Trophoblast cell (in vitro differentiated cells and primary cell): ENCODE data around the gene DNMT1.
A peak's percentile ranks its signal among the peaks of the same experiment; 100 is the strongest.

Source experiments
- DNase-seq, 2 donors: peaks; one replicate each; pipeline ENCODE4 v3.0.0-alpha.2; 2016
- H2AFZ ChIP-seq: 2 replicates; pipeline ENCODE4 v1.6.1; 2013; ENCODE audit warnings: low read length, moderate library complexity, mild to moderate bottlenecking; ENCODE audit not compliant: insufficient read depth, poor library complexity
- H2AK5ac ChIP-seq: 2 replicates; pipeline ENCODE4 v1.6.1; 2013; ENCODE audit warnings: mild to moderate bottlenecking, low read length
- H2BK120ac ChIP-seq: 2 replicates; pipeline ENCODE4 v1.6.1; 2013; ENCODE audit warnings: low read length, mild to moderate bottlenecking, moderate library complexity; ENCODE audit not compliant: insufficient read depth, poor library complexity
- H2BK12ac ChIP-seq: 2 replicates; pipeline ENCODE4 v1.6.1; 2013; ENCODE audit warnings: mild to moderate bottlenecking, low read length, moderate library complexity
- H2BK5ac ChIP-seq: 2 replicates; pipeline ENCODE4 v1.6.1; 2013; ENCODE audit warnings: low read length, low read depth, moderate library complexity, mild to moderate bottlenecking; ENCODE audit not compliant: poor library complexity
- H3K14ac ChIP-seq: 2 replicates; pipeline ENCODE4 v1.6.1; 2013; ENCODE audit warnings: mild to moderate bottlenecking, low read length
- H3K18ac ChIP-seq: 2 replicates; pipeline ENCODE4 v1.6.1; 2013; ENCODE audit warnings: mild to moderate bottlenecking, low read length
- H3K23ac ChIP-seq: 2 replicates; pipeline ENCODE4 v1.6.1; 2013; ENCODE audit warnings: low read length
- H3K27ac ChIP-seq: 2 replicates; pipeline ENCODE4 v1.5.1; 2013; ENCODE audit warnings: low read depth, mild to moderate bottlenecking, inconsistent platforms, low read length, moderate library complexity
- H3K27me3 ChIP-seq: 2 replicates; pipeline ENCODE4 v1.6.1; 2013; ENCODE audit warnings: inconsistent platforms, mild to moderate bottlenecking, low read length, moderate library complexity; ENCODE audit not compliant: insufficient read depth
- H3K36me3 ChIP-seq, 2 experiments: 1 replicate in 1 of 2; 2 replicates in 1 of 2; pipeline ENCODE4 v1.6.1; 2013; ENCODE audit warnings: low read length in 2 of 2, mild to moderate bottlenecking in 2 of 2, moderate library complexity in 1 of 2; ENCODE audit not compliant: insufficient read depth in 2 of 2, control insufficient read depth in 1 of 2
- H3K4ac ChIP-seq: 2 replicates; pipeline ENCODE4 v1.6.1; 2013; ENCODE audit warnings: low read depth, mild to moderate bottlenecking, low read length, moderate library complexity
- H3K4me1 ChIP-seq, 2 experiments: 1 replicate in 1 of 2; 2 replicates in 1 of 2; pipeline ENCODE4 v1.6.1; 2013; ENCODE audit warnings: low read length in 2 of 2, mild to moderate bottlenecking in 2 of 2, moderate library complexity in 1 of 2; ENCODE audit not compliant: insufficient read depth in 2 of 2, control insufficient read depth in 1 of 2
- H3K4me2 ChIP-seq: 2 replicates; pipeline ENCODE4 v1.6.1; 2013; ENCODE audit warnings: inconsistent platforms, mild to moderate bottlenecking, low read length, moderate library complexity
- H3K4me3 ChIP-seq: 2 replicates; pipeline ENCODE4 v1.5.1; 2013; ENCODE audit warnings: mild to moderate bottlenecking, low read depth, low read length, inconsistent platforms
- H3K79me1 ChIP-seq: one replicate; pipeline ENCODE4 v1.6.1; 2013; ENCODE audit warnings: low read length
- H3K79me2 ChIP-seq: 2 replicates; pipeline ENCODE4 v1.6.1; 2013; ENCODE audit warnings: low read length, mild to moderate bottlenecking; ENCODE audit not compliant: control insufficient read depth, insufficient read depth, poor library complexity
- H3K9ac ChIP-seq: 2 replicates; pipeline ENCODE4 v1.6.1; 2013; ENCODE audit warnings: mild to moderate bottlenecking, low read length
- H3K9me3 ChIP-seq: 2 replicates; pipeline ENCODE4 v1.6.1; 2013; ENCODE audit warnings: low read depth, mild to moderate bottlenecking, control low read depth, inconsistent platforms, low read length; ENCODE audit not compliant: insufficient read depth
- H4K12ac ChIP-seq: 2 replicates; pipeline ENCODE4 v1.6.1; 2013; ENCODE audit warnings: low read depth, mild to moderate bottlenecking, low read length, moderate library complexity
- H4K8ac ChIP-seq: 2 replicates; pipeline ENCODE4 v1.6.1; 2013; ENCODE audit warnings: low read depth, mild to moderate bottlenecking, low read length, moderate library complexity
- H4K91ac ChIP-seq: one replicate; pipeline ENCODE4 v1.6.1; 2013; ENCODE audit warnings: low read depth, mild to moderate bottlenecking, low read length, moderate library complexity
- WGBS: extraction: QIAGEN DNeasy Blood & Tissue Kit; methylation state at CpG from one replicate; pipeline ENCODE4 v1.1.7; 2013; ENCODE audit warnings: missing lambda C conversion rate; ENCODE audit not compliant: insufficient read length, insufficient coverage; ENCODE audit errors: extremely low coverage; 5-methylcytosine and 5-hydroxymethylcytosine counted together

DNMT1 gene

DNA sequence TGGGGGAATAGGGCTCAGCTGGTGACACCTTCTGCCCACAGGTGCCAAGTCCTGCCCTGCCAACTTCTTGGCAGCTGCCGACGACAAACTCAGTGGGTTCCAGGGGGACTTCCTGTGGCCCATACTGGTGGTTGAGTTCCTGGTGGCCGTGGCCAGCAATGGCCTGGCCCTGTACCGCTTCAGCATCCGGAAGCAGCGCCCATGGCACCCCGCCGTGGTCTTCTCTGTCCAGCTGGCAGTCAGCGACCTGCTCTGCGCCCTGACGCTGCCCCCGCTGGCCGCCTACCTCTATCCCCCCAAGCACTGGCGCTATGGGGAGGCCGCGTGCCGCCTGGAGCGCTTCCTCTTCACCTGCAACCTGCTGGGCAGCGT, 81.2 kb downstream of the DNMT1 start:
- no peak overlapping the region for H3K9ac ChIP-seq
- H4K12ac ChIP-seq = no peak overlapping the region
- no peak for DNase-seq
- no peak overlapping the region for H2AK5ac ChIP-seq
- no peaks in the 10 kb centered on the region for H3K27me3 ChIP-seq
- no peak overlapping the region for H3K14ac ChIP-seq
- no peak overlapping the region for H4K91ac ChIP-seq
- no peak overlapping the region for H3K4me3 ChIP-seq
- H3K79me1 ChIP-seq = no peaks in the 10 kb centered on the region
- H2BK12ac ChIP-seq = no peak overlapping the region
- H3K4me2 ChIP-seq = no peak overlapping the region
- H3K9me3 ChIP-seq = no peaks in the 10 kb centered on the region
- H3K18ac ChIP-seq = no peak overlapping the region
- H4K8ac ChIP-seq = no peak overlapping the region
- H3K4ac ChIP-seq = no peak overlapping the region
- H3K23ac ChIP-seq = no peak overlapping the region
- peaks cover 66 to 74% of the 10 kb centered on the region in 2 experiments for H3K36me3 ChIP-seq
- no peak overlapping the region for H2AFZ ChIP-seq
- no peak overlapping the region for H2BK120ac ChIP-seq
- no CpG with 5 or more reads among the region's 19 CpGs for WGBS
- H3K79me2 ChIP-seq = no peaks in the 10 kb centered on the region
- no peak overlapping the region for H2BK5ac ChIP-seq
- no peak overlapping the region for H3K27ac ChIP-seq
- peaks cover 0 to 2% of the 10 kb centered on the region in 2 experiments for H3K4me1 ChIP-seq

GRCh38 chr19:10112895-10113591, 81.7 kb downstream of the DNMT1 start:
- Histone ChIP-seq H3K9me3 (no peaks in the 10 kb centered on the region), H3K4me2 (no peak overlapping the region), H3K4me1 (peaks cover 0 to 2% of the 10 kb centered on the region in 2 experiments), H4K91ac (no peak overlapping the region), H2BK120ac (no peak overlapping the region), H4K8ac (no peak overlapping the region), H3K9ac (no peak overlapping the region), H2AK5ac (no peak overlapping the region), H3K23ac (no peak overlapping the region), H3K36me3 (peaks cover 66 to 76% of the 10 kb centered on the region in 2 experiments), H3K27me3 (no peaks in the 10 kb centered on the region), H3K18ac (no peak overlapping the region), H2BK12ac (no peak overlapping the region), H3K27ac (no peak overlapping the region), H3K79me2 (no peaks in the 10 kb centered on the region), H3K4ac (no peak overlapping the region), H2AFZ (no peak overlapping the region), H3K79me1 (no peaks in the 10 kb centered on the region), H3K4me3 (no peak overlapping the region), H4K12ac (no peak overlapping the region), H2BK5ac (no peak overlapping the region), H3K14ac (no peak overlapping the region)
- peak; percentile 37 to 58 for DNase-seq
- no CpG with 5 or more reads among the region's 25 CpGs for WGBS

DNA sequence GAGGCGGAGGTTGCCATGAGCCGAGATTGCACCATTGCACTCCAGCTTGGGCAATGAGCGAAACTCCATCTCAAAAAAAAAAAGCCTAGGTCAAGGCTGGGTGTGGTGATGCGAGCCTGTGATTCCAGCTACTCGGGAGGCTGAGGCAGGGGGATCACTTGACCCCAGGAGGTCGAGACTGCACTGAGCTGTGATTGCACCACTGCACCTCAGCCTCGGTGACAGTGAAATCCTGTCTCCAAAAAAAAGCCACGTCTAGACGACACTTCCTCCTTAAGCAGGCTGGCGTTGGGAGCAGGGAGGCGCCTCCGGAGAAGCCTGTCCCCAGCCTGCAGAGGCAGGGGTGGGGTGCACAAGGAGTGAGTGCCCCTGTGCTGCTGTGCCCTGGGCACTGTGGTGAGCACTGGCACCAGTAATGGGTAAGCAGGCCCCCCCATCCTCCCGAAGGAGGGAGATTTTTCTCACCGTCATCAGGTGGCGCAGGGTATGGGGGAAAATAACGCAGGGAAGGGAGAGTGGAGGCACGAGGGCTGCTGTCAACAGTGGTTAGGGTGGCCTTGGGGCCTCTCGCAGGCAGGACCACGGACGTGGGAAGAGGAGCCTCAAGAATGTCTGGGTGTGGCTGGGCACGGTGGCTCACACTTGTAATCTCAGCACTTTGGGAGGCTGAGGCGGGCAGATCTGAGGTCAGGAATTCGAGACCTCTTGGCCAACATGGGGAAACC, 82.6 kb downstream of the DNMT1 start:
- H3K79me1 ChIP-seq = no peaks in the 10 kb centered on the region
- no peak overlapping the region for H3K9ac ChIP-seq
- H2AK5ac ChIP-seq = no peak overlapping the region
- no peak overlapping the region for H4K91ac ChIP-seq
- no peak overlapping the region for H2BK5ac ChIP-seq
- no peaks in the 10 kb centered on the region for H3K27me3 ChIP-seq
- H3K18ac ChIP-seq = no peak overlapping the region
- H3K4me2 ChIP-seq = no peak overlapping the region
- no peak overlapping the region for H3K4ac ChIP-seq
- H3K36me3 ChIP-seq = peaks cover 64 to 77% of the 10 kb centered on the region in 2 experiments
- no peak overlapping the region for H3K4me3 ChIP-seq
- no peak overlapping the region for H3K27ac ChIP-seq
- no peak overlapping the region for H4K8ac ChIP-seq
- peaks cover 0 to 3% of the 10 kb centered on the region in 2 experiments for H3K4me1 ChIP-seq
- no peak overlapping the region for H3K23ac ChIP-seq
- DNase-seq = peak in 1 of 2 donors; percentile 28
- no peak overlapping the region for H2BK120ac ChIP-seq
- H2BK12ac ChIP-seq = no peak overlapping the region
- no peak overlapping the region for H3K14ac ChIP-seq
- peaks cover under 1% of the 10 kb centered on the region for H3K79me2 ChIP-seq
- WGBS = no CpG with 5 or more reads among the region's 23 CpGs
- H2AFZ ChIP-seq = no peak overlapping the region
- no peaks in the 10 kb centered on the region for H3K9me3 ChIP-seq
- H4K12ac ChIP-seq = no peak overlapping the region

DNA sequence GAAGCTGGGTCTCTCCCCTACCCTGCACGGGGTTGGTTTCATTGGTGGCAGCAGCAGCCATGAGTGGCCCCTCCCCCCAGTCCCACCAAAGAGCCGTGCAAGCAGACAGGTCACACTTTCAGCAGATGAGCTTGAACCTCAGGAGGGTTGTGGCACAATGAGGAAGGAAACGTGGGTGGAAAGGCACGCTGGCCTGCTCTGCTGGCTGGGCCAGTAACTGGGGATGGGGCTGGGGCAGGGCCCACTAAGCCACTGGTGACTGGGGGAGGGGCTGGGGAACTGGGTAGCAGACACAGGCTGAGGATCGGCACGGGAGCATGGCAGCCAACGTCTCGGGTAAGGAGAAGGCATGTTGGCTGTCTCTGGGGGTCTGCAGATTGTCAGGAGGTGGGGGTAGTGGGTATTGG, 83.3 kb downstream of the DNMT1 start, which contains the start of gene P2RY11:
Gene P2RY11 (plus strand): TSS at position 289 of the 407 bp plus-strand sequence. CDS start 29 bp downstream, at position 318.
- no CpG with 5 or more reads among the region's 8 CpGs for WGBS
- H2BK5ac ChIP-seq = no peak within 1 kb of the TSS
- no peak within 1 kb of the TSS for H3K27ac ChIP-seq
- no peak within 1 kb of the TSS for H2AFZ ChIP-seq
- no peak within 1 kb of the TSS for H3K4ac ChIP-seq
- H3K9me3 ChIP-seq = no peaks in the 10 kb centered on the region
- no peak within 1 kb of the TSS for H4K8ac ChIP-seq
- H3K79me2 ChIP-seq = peaks cover 7% of the 10 kb centered on the region
- H3K4me3 ChIP-seq = no peak within 1 kb of the TSS
- peaks cover 56 to 70% of the 10 kb centered on the region in 2 experiments for H3K36me3 ChIP-seq
- no peak within 1 kb of the TSS for H3K4me2 ChIP-seq
- no peak within 1 kb of the TSS for H3K14ac ChIP-seq
- peaks cover 0 to 9% of the 10 kb centered on the region in 2 experiments for H3K4me1 ChIP-seq
- no peaks in the 10 kb centered on the region for H3K27me3 ChIP-seq
- H2BK120ac ChIP-seq = no peak within 1 kb of the TSS
- H4K12ac ChIP-seq = no peak within 1 kb of the TSS
- H3K23ac ChIP-seq = no peak within 1 kb of the TSS
- DNase-seq = no peak
- no peak within 1 kb of the TSS for H3K18ac ChIP-seq
- H3K79me1 ChIP-seq = peaks cover under 1% of the 10 kb centered on the region
- no peak within 1 kb of the TSS for H4K91ac ChIP-seq
- H2BK12ac ChIP-seq = no peak within 1 kb of the TSS
- no peak within 1 kb of the TSS for H3K9ac ChIP-seq
- no peak within 1 kb of the TSS for H2AK5ac ChIP-seq
